MCF 10A (cell line): ENCODE results near the gene FHL5. TPM values are rescaled to one million over a fixed set of nuclear protein-coding genes. Genes with fewer than 3 reads are reported as not detected.

Experiments used
- BruUV-seq: library from RNA; stranded (reverse); fragments of 400-500 nt; replicated peaks from 2 replicates; lab custom pipeline; 2021; lab: Mats Ljungman, UMichigan
- CTCF ChIA-PET: fragments of 300-600 bp; sonication (Branson Sonifier 250); formaldehyde crosslinking; extraction: SDS; loops from one replicate; lab custom pipeline; 2021; ENCODE audit warnings: antibody characterized with exemption, inconsistent platforms; lab: Yijun Ruan, JAX
- POLR2A ChIA-PET: fragments of 300-600, 350-650 bp; sonication (Branson Sonifier 250); formaldehyde crosslinking; extraction: SDS; loops from one replicate; lab custom pipeline; 2020; ENCODE audit warnings: antibody characterized with exemption, inconsistent platforms; lab: Yijun Ruan, JAX
- DNase-seq: peaks from one replicate; pipeline ENCODE4 v3.0.0-alpha.2; 2018; ENCODE audit not compliant: unreplicated experiment
- H3K27ac Mint-ChIP-seq: one replicate; pipeline ENCODE4 v1.8.0; 2022; ENCODE audit warnings: mild to moderate bottlenecking, low read depth, mixed read lengths; ENCODE audit not compliant: unreplicated experiment
- H3K27me3 Mint-ChIP-seq: one replicate; pipeline ENCODE4 v1.8.0; 2022; ENCODE audit warnings: mixed read lengths; ENCODE audit not compliant: insufficient read depth, unreplicated experiment
- H3K36me3 Mint-ChIP-seq: one replicate; pipeline ENCODE4 v1.8.0; 2022; ENCODE audit warnings: mild to moderate bottlenecking, moderate library complexity, mixed read lengths; ENCODE audit not compliant: insufficient read depth, unreplicated experiment
- H3K4me1 Mint-ChIP-seq: one replicate; pipeline ENCODE4 v1.8.0; 2022; ENCODE audit warnings: mixed read lengths; ENCODE audit not compliant: insufficient read depth, unreplicated experiment
- H3K4me3 Mint-ChIP-seq: one replicate; pipeline ENCODE4 v1.8.0; 2022; ENCODE audit warnings: mild to moderate bottlenecking, moderate library complexity, mixed read lengths; ENCODE audit not compliant: unreplicated experiment
- H3K9me3 Mint-ChIP-seq: one replicate; pipeline ENCODE4 v1.8.0; 2022; ENCODE audit warnings: mixed read lengths; ENCODE audit not compliant: unreplicated experiment
- CTCF ChIP-seq: fragments of 200-600 bp; IDR thresholded peaks from one replicate; pipeline ENCODE4 v1.8.0; 2022; ENCODE audit warnings: antibody characterized with exemption, mild to moderate bottlenecking; ENCODE audit not compliant: unreplicated experiment
- intact Hi-C: fragments of 100-400 bp; cut with micrococcal nuclease; formaldehyde crosslinking; loops from 2 replicates; pipeline ENCODE4 v1.14.1; 2022
- total RNA-seq: library from RNA; stranded (reverse); gene quantifications from 2 replicates; pipeline ENCODE4 v1.2.3, GENCODE V29; 2022

FHL5 gene
- total RNA-seq, 1 experiment from 2014 or later, result not detected

- no peak for TF ChIP-seq CTCF
- H3K36me3 Mint-ChIP-seq, result no peaks in the 10 kb centered on the region
- H3K4me3 Mint-ChIP-seq, result no peak overlapping the region
- H3K4me1 Mint-ChIP-seq, result no peaks in the 10 kb centered on the region
- intact Hi-C loops, result no loop called here
- POLR2A ChIA-PET, result no interaction called here
- no peak for DNase-seq
- no TSS peak for BruUV-seq
- peaks cover 47% of the 10 kb centered on the region for H3K27me3 Mint-ChIP-seq
- no peaks in the 10 kb centered on the region for H3K9me3 Mint-ChIP-seq
- no peak overlapping the region for H3K27ac Mint-ChIP-seq
- CTCF ChIA-PET, result no interaction called here
These were observed 90.3 kb downstream of the FHL5 start for GRCh38 chr6:96653181-96653580.

- no peak for DNase-seq
- Mint-ChIP-seq H3K4me3 (no peak overlapping the region), H3K27ac (no peak overlapping the region), H3K9me3 (no peaks in the 10 kb centered on the region), H3K4me1 (no peaks in the 10 kb centered on the region), H3K36me3 (no peaks in the 10 kb centered on the region), H3K27me3 (peaks cover 18% of the 10 kb centered on the region)
- no TSS peak for BruUV-seq
- CTCF ChIA-PET, result interaction anchor here (0.5 to 1.0 kb wide), 6 partner anchors 26 to 559 kb away, joined by 3 to 5 read pairs (median 4); no protein-coding TSS in a partner anchor
- intact Hi-C loops, result no loop called here
- POLR2A ChIA-PET, result no interaction called here
- no peak for TF ChIP-seq CTCF
These were observed 93.6 kb downstream of the FHL5 start for GRCh38 chr6:96656567-96656966.

- ChIA-PET CTCF (interaction anchor here (0.7 to 1.0 kb wide), 2 partner anchors 30 to 32 kb away, joined by 3 to 5 read pairs; no protein-coding TSS in a partner anchor), POLR2A (no interaction called here)
- intact Hi-C loops, result no loop called here
- H3K27ac Mint-ChIP-seq, result no peak overlapping the region
- DNase-seq, result no peak
- BruUV-seq, result no TSS peak
- no peaks in the 10 kb centered on the region for H3K4me1 Mint-ChIP-seq
- H3K27me3 Mint-ChIP-seq, result peaks cover 17% of the 10 kb centered on the region
- no peaks in the 10 kb centered on the region for H3K36me3 Mint-ChIP-seq
- no peak overlapping the region for H3K4me3 Mint-ChIP-seq
- TF ChIP-seq CTCF, result no peak
- H3K9me3 Mint-ChIP-seq, result peaks cover 4% of the 10 kb centered on the region
These were observed 94.4 kb downstream of the FHL5 start for GRCh38 chr6:96657344-96657743.

- ChIA-PET POLR2A (interaction anchor here (1.3 kb wide), 1 partner anchor 89 kb away, joined by 3 read pairs; no protein-coding TSS in a partner anchor), CTCF (no interaction called here)
- no TSS peak for BruUV-seq
- H3K27ac Mint-ChIP-seq, result no peak overlapping the region
- H3K4me3 Mint-ChIP-seq, result no peak overlapping the region
- H3K36me3 Mint-ChIP-seq, result no peaks in the 10 kb centered on the region
- H3K4me1 Mint-ChIP-seq, result no peaks in the 10 kb centered on the region
- intact Hi-C loops, result no loop called here
- peaks cover 8% of the 10 kb centered on the region for H3K9me3 Mint-ChIP-seq
- no peak for DNase-seq
- no peak for TF ChIP-seq CTCF
- peaks cover 13% of the 10 kb centered on the region for H3K27me3 Mint-ChIP-seq
These were observed 96.3 kb downstream of the FHL5 start for GRCh38 chr6:96659084-96659845.

Other genes starting within 250 kb of the FHL5 start
- gene UFL1, start 41.3 kb upstream of the FHL5 start, total RNA-seq, result 41.6 and 48.0 TPM in 2 replicates